HEK293 (cell line): ENCODE measurements around the gene PLEKHA6.
A peak's percentile ranks its signal among the peaks of the same experiment; 100 is the strongest.

Experiments used
- CTCF ChIA-PET: fragments of 350-600 bp; formaldehyde crosslinking; extraction: SDS; loops from one replicate; lab custom pipeline; 2021; ENCODE audit warnings: antibody characterized with exemption; lab: Yijun Ruan, JAX
- POLR2A ChIA-PET: fragments of 300-600 bp; formaldehyde crosslinking; extraction: SDS; loops from one replicate; lab custom pipeline; 2020; ENCODE audit warnings: antibody characterized with exemption, inconsistent platforms; lab: Yijun Ruan, JAX
- H3K27ac ChIP-seq: fragments of 200-500 bp; sonication (Bioruptor generic); 2 replicates; pipeline ENCODE4 v1.5.1; 2014; ENCODE audit warnings: low read depth, low read length, control low read depth, inconsistent platforms; ENCODE audit errors: extremely low read depth
- H3K36me3 ChIP-seq, 2 experiments: fragments of 200-500 bp in 1 of 2; sonication (Bioruptor generic) in 1 of 2; 1 replicate in 1 of 2; 2 replicates in 1 of 2; pipeline ENCODE4 v1.5.1; 2014 to 2017; ENCODE audit warnings: inconsistent platforms in 2 of 2, low read length in 2 of 2; ENCODE audit not compliant: control insufficient read depth in 2 of 2, insufficient read depth in 1 of 2
- H3K4me1 ChIP-seq: fragments of 200-500 bp; sonication (Bioruptor generic); 2 replicates; pipeline ENCODE4 v1.5.1; 2014; ENCODE audit warnings: mild to moderate bottlenecking, low read length, inconsistent platforms; ENCODE audit not compliant: control insufficient read depth, insufficient read depth
- H3K4me3 ChIP-seq: 2 replicates; pipeline ENCODE4 v1.5.1; 2011; ENCODE audit warnings: low read depth, mild to moderate bottlenecking, control low read depth, low read length, moderate library complexity
- H3K9me3 ChIP-seq: fragments of 200-500 bp; sonication (Bioruptor generic); 2 replicates; pipeline ENCODE4 v1.5.1; 2014; ENCODE audit warnings: low read depth, low read length, inconsistent platforms; ENCODE audit not compliant: control insufficient read depth, insufficient read depth
- EGR2 ChIP-seq: fragments of 450-650 bp; formaldehyde crosslinking; IDR thresholded peaks from 2 replicates; pipeline ENCODE4 v1.5.1; 2016; ENCODE audit warnings: low read depth, missing biosample characterization, missing genetic modification characterization
- GLI4 ChIP-seq: fragments of 450-650 bp; formaldehyde crosslinking; IDR thresholded peaks from 2 replicates; pipeline ENCODE4 v1.5.1; 2016; ENCODE audit warnings: missing biosample characterization, missing genetic modification characterization
- HOXC10 ChIP-seq: sonication (generic); formaldehyde crosslinking; IDR thresholded peaks from 2 replicates; pipeline ENCODE4 v1.8.1; 2023; ENCODE audit warnings: mild to moderate bottlenecking, missing genetic modification reagents
- KLF1 ChIP-seq: fragments of 450-650 bp; formaldehyde crosslinking; IDR thresholded peaks from 2 replicates; pipeline ENCODE4 v1.5.1; 2016; ENCODE audit warnings: missing biosample characterization, missing genetic modification characterization
- KLF8 ChIP-seq: fragments of 450-650 bp; formaldehyde crosslinking; IDR thresholded peaks from 2 replicates; pipeline ENCODE4 v1.5.1; 2016; ENCODE audit warnings: missing biosample characterization, missing genetic modification characterization
- MZF1 ChIP-seq: fragments of 450-650 bp; formaldehyde crosslinking; IDR thresholded peaks from 2 replicates; pipeline ENCODE4 v1.5.1; 2017; ENCODE audit warnings: missing biosample characterization, missing genetic modification characterization, borderline replicate concordance
- SP2 ChIP-seq: fragments of 450-650 bp; formaldehyde crosslinking; IDR thresholded peaks from 2 replicates; pipeline ENCODE4 v1.5.1; 2016; ENCODE audit warnings: missing biosample characterization, missing genetic modification characterization
- TSHZ1 ChIP-seq: fragments of 450-650 bp; formaldehyde crosslinking; IDR thresholded peaks from 2 replicates; pipeline ENCODE4 v1.5.1; 2016; ENCODE audit warnings: missing biosample characterization, missing genetic modification characterization, borderline replicate concordance
- ZBTB17 ChIP-seq: fragments of 450-650 bp; formaldehyde crosslinking; IDR thresholded peaks from 2 replicates; pipeline ENCODE4 v1.5.1; 2016; ENCODE audit warnings: missing biosample characterization, missing genetic modification characterization
- ZBTB20 ChIP-seq: fragments of 450-650 bp; formaldehyde crosslinking; IDR thresholded peaks from 2 replicates; pipeline ENCODE4 v1.5.1; 2016; ENCODE audit warnings: missing biosample characterization, missing genetic modification characterization
- ZBTB6 ChIP-seq: fragments of 450-650 bp; formaldehyde crosslinking; IDR thresholded peaks from 2 replicates; pipeline ENCODE4 v1.5.1; 2017; ENCODE audit warnings: missing biosample characterization, missing genetic modification characterization
- ZNF121 ChIP-seq: fragments of 450-650 bp; formaldehyde crosslinking; IDR thresholded peaks from 2 replicates; pipeline ENCODE4 v1.5.1; 2016; ENCODE audit warnings: missing biosample characterization, missing genetic modification characterization
- ZNF169 ChIP-seq: fragments of 450-650 bp; formaldehyde crosslinking; IDR thresholded peaks from 2 replicates; pipeline ENCODE4 v1.5.1; 2016; ENCODE audit warnings: missing biosample characterization, missing genetic modification characterization
- ZNF202 ChIP-seq: fragments of 450-650 bp; formaldehyde crosslinking; IDR thresholded peaks from 2 replicates; pipeline ENCODE4 v1.5.1; 2016; ENCODE audit warnings: missing biosample characterization, missing genetic modification characterization, borderline replicate concordance
- ZNF223 ChIP-seq: fragments of 450-650 bp; formaldehyde crosslinking; IDR thresholded peaks from 2 replicates; pipeline ENCODE4 v1.5.1; 2016; ENCODE audit warnings: missing biosample characterization, missing genetic modification characterization
- ZNF501 ChIP-seq: fragments of 450-650 bp; formaldehyde crosslinking; IDR thresholded peaks from 2 replicates; pipeline ENCODE4 v1.5.1; 2016; ENCODE audit warnings: missing biosample characterization, missing genetic modification characterization
- ZNF514 ChIP-seq: fragments of 450-650 bp; formaldehyde crosslinking; IDR thresholded peaks from 2 replicates; pipeline ENCODE4 v1.5.1; 2016; ENCODE audit warnings: missing biosample characterization, missing genetic modification characterization
- ZNF837 ChIP-seq: fragments of 450-650 bp; formaldehyde crosslinking; IDR thresholded peaks from 2 replicates; pipeline ENCODE4 v1.5.1; 2016; ENCODE audit warnings: missing biosample characterization, missing genetic modification characterization
- ZSCAN23 ChIP-seq: fragments of 450-650 bp; formaldehyde crosslinking; IDR thresholded peaks from 2 replicates; pipeline ENCODE4 v1.5.1; 2016; ENCODE audit warnings: missing biosample characterization, missing genetic modification characterization

The PLEKHA6 gene

GRCh38 chr1:204248954-204249353, 110.8 kb downstream of the PLEKHA6 start:
- Histone ChIP-seq H3K36me3 (no peaks in the 10 kb centered on the region), H3K27ac (no peak overlapping the region), H3K9me3 (no peaks in the 10 kb centered on the region), H3K4me1 (no peaks in the 10 kb centered on the region), H3K4me3 (no peak overlapping the region)
- TF ChIP-seq EGR2 (tag by site-specific recombination), result 0 out of 2 replicates have a peak, but pooled peaks have one; percentile 9
- no peak for TF ChIP-seq ZNF223 (tag by site-specific recombination)
- ChIA-PET CTCF (interaction anchor here (1.1 to 4.1 kb wide), 4 partner anchors 8 to 115 kb away, joined by 3 to 18 read pairs (median 8); no protein-coding TSS in a partner anchor), POLR2A (no interaction called here)

DNA sequence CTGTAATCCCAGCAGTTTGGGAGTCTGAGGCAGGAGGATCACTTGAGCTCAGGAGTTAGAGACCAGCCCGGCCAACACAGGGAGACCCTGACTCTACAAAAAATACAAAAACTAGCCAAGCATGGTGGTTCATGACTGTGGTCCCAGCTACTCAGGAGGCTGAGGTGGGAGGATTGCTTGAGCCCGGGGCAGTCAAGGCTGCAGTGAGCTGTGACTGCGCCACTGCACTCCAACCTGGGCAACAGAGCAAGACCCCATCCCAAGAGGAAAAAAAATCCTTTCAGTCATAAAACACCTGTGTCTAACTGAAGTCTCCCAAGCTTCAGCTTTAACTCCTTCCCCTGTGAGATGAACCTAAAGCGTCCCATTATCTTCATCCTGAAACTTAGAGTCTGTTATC, 112.9 kb downstream of the PLEKHA6 start:
- TF ChIP-seq ZNF202 (tag by site-specific recombination) (no peak), ZNF121 (tag by site-specific recombination) (peak; percentile 57; the same call in 1 of the 2 replicates)
- TF ChIP-seq, all 188 proteins: peak for 1
- POLR2A ChIA-PET, result no interaction called here
- CTCF ChIA-PET, result interaction anchor here (0.6 to 4.1 kb wide), 5 partner anchors 10 to 114 kb away, joined by 3 to 18 read pairs (median 4); partner anchors contain the start of gene GOLT1A

GRCh38 chr1:204242920-204243319, 116.8 kb downstream of the PLEKHA6 start:
- Histone ChIP-seq H3K4me3 (no peak overlapping the region), H3K36me3 (no peaks in the 10 kb centered on the region), H3K27ac (no peak overlapping the region), H3K4me1 (no peaks in the 10 kb centered on the region), H3K9me3 (no peaks in the 10 kb centered on the region)
- POLR2A ChIA-PET, result no interaction called here
- CTCF ChIA-PET, result interaction anchor here (0.7 to 1.6 kb wide), 2 partner anchors 16 to 28 kb away, joined by 4 to 5 read pairs; no protein-coding TSS in a partner anchor
- TF ChIP-seq ZNF514 (tag by site-specific recombination) (no peak), KLF8 (tag by site-specific recombination) (no peak), ZBTB6 (tag by site-specific recombination) (no peak), HOXC10 (no peak), TSHZ1 (tag by site-specific recombination) (no peak), ZSCAN23 (tag by site-specific recombination) (no peak), ZNF501 (tag by site-specific recombination) (no peak), ZBTB20 (tag by site-specific recombination) (no peak), ZNF837 (tag by site-specific recombination) (no peak), KLF1 (tag by site-specific recombination) (no peak)
- TF ChIP-seq, all 188 proteins: peak for 0

More for the DNA sequence above, 112.9 kb downstream of the PLEKHA6 start:
- no peaks in the 10 kb centered on the region for H3K9me3 ChIP-seq
- H3K4me3 ChIP-seq, result no peak overlapping the region
- H3K36me3 ChIP-seq, result no peaks in the 10 kb centered on the region
- no peaks in the 10 kb centered on the region for H3K4me1 ChIP-seq
- no peak overlapping the region for H3K27ac ChIP-seq

DNA sequence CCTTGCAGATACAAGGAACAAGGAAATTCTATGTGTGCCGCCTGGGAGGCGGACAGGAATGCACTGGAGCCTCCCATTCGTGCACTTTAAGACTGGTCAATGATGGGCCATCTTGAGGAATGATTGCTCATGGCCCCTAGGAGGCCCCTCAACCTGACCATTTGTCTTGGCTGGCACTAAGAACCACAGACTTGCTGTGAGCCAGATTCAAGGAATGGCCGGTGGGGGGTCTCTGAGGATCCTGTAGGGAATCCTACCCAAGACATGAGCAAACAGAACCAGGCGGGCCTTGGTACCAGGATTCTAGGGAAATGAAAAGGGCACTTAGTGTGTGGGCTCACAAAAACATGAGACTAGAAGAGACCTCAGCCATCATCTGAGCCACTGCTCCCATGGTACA, 117.8 kb downstream of the PLEKHA6 start:
- CTCF ChIA-PET, result interaction anchor here (0.6 to 1.6 kb wide), 3 partner anchors 17 to 75 kb away, joined by 3 to 5 read pairs (median 3); no protein-coding TSS in a partner anchor
- H3K4me3 ChIP-seq, result no peak overlapping the region
- no peaks in the 10 kb centered on the region for H3K9me3 ChIP-seq
- H3K27ac ChIP-seq, result no peak overlapping the region
- POLR2A ChIA-PET, result no interaction called here
- TF ChIP-seq ZNF169 (tag by site-specific recombination) (no peak), ZBTB17 (tag by site-specific recombination) (no peak), MZF1 (tag by site-specific recombination) (no peak), GLI4 (tag by site-specific recombination) (no peak), SP2 (no peak)
- no peaks in the 10 kb centered on the region for H3K36me3 ChIP-seq
- H3K4me1 ChIP-seq, result no peaks in the 10 kb centered on the region
